K562 (cell line): ENCODE measurements around the gene IRF9. TPM values are rescaled to one million over a fixed set of nuclear protein-coding genes. Genes with fewer than 3 reads are reported as not detected.

ENCODE experiments used
- RBM25 ChIP-seq: fragments of 200-400 bp; formaldehyde crosslinking; IDR thresholded peaks from 2 replicates; pipeline ENCODE4 v1.6.1; 2018; ENCODE audit warnings: low read length, low read depth, moderate library complexity; ENCODE audit not compliant: severe bottlenecking
- RCOR1 ChIP-seq, 2 experiments: IDR thresholded peaks; 2 replicates each; pipeline ENCODE4 v1.6.1; 2012; ENCODE audit warnings: low read depth in 2 of 2, low read length in 2 of 2, borderline replicate concordance in 1 of 2, improper control_type of control experiment in 1 of 2
- TAF1 ChIP-seq: IDR thresholded peaks from 2 replicates; pipeline ENCODE4 v1.6.1; 2011; ENCODE audit warnings: mild to moderate bottlenecking, low read length, moderate library complexity; ENCODE audit not compliant: insufficient read depth, control insufficient read depth, severe bottlenecking; ENCODE audit errors: extremely low read depth
- TBP ChIP-seq: optimal IDR thresholded peaks from 2 replicates; pipeline ENCODE3; 2011; ENCODE audit warnings: low read depth, low read length, improper control_type of control experiment
- VEZF1 ChIP-seq: fragments of 200-800 bp; sonication (Bioruptor generic); IDR thresholded peaks from 2 replicates; pipeline ENCODE4 v1.6.1; 2017; ENCODE audit warnings: missing genetic modification characterization, missing compliant biosample characterization
- ZBTB11 ChIP-seq, 3 experiments: fragments of 200-800 bp in 1 of 3; fragments of 250-450 bp in 1 of 3; fragments of 450-650 bp in 1 of 3; sonication (Bioruptor Pico) in 1 of 3; sonication (Bioruptor generic) in 1 of 3; formaldehyde crosslinking in 1 of 3; IDR thresholded peaks; 2 replicates each; pipeline versions ENCODE4 v1.6.1 to v1.8.0; 2016 to 2022; ENCODE audit warnings: mild to moderate bottlenecking in 2 of 3, missing genetic modification characterization in 2 of 3, missing compliant biosample characterization in 1 of 3, moderate library complexity in 1 of 3
- ZNF217 ChIP-seq: sonication (generic); formaldehyde crosslinking; IDR thresholded peaks from 2 replicates; pipeline ENCODE4 v1.8.0; 2022; ENCODE audit warnings: mild to moderate bottlenecking, missing genetic modification reagents
- ZNF76 ChIP-seq: fragments of 250-450 bp; sonication (Bioruptor Pico); IDR thresholded peaks from 2 replicates; pipeline ENCODE4 v1.4.0; 2020; ENCODE audit warnings: mild to moderate bottlenecking, moderate library complexity, borderline replicate concordance
- polyA plus RNA-seq, 8 experiments: library from polyadenylated mRNA; depleted of rRNA in 4 of 8; stranded (reverse) in 5 of 8; unstranded in 3 of 8; fragments of >200 nt; fragmentation: Nextera tagmentation in 2 of 8; fragmentation: Illumina TruSeq in 1 of 8; extraction: Ambion mirVana in 2 of 8; extraction: Trizol in 1 of 8; gene quantifications; 2 replicates each; pipeline versions ENCODE4 v1.2.1 to v1.2.3, GENCODE V29; 2011 to 2014; ENCODE audit warnings: inconsistent platforms in 1 of 8, missing spikeins in 1 of 8
- total RNA-seq, 7 experiments: library from RNA; depleted of rRNA in 6 of 7; stranded (reverse); fragments of >200 nt in 6 of 7; fragmentation: Illumina TruSeq in 2 of 7; extraction: Trizol in 2 of 7; gene quantifications; 2 replicates each; pipeline versions ENCODE4 v1.2.1 to v1.2.3, GENCODE V29; 2011 to 2021; ENCODE audit warnings: low replicate concordance in 1 of 7
- TF ChIP-seq, protein P1 (sequence below): IDR thresholded peaks from 2 replicates; pipeline ENCODE4 v1.6.1; 2011; ENCODE audit warnings: borderline replicate concordance, low read depth, mild to moderate bottlenecking, moderate library complexity, low read length; ENCODE audit not compliant: insufficient read depth, poor library complexity, severe bottlenecking
- TF ChIP-seq, protein P2 (sequence below): IDR thresholded peaks from 2 replicates; pipeline ENCODE4 v1.6.1; 2014; ENCODE audit warnings: antibody characterized with exemption
- TF ChIP-seq, protein P3 (sequence below): fragments of 450-650 bp; formaldehyde crosslinking; conservative IDR thresholded peaks from 2 replicates; pipeline ENCODE4 v1.4.0; 2022; ENCODE audit warnings: mild to moderate bottlenecking, missing genetic modification characterization
- TF ChIP-seq, protein P4 (sequence below): fragments of 250-450 bp; sonication (Bioruptor Pico); IDR thresholded peaks from 2 replicates; pipeline ENCODE4 v1.8.0; 2021; ENCODE audit warnings: moderate library complexity, mild to moderate bottlenecking, inconsistent platforms

IRF9 gene
- total and polyA plus RNA-seq, 9 of the 15 experiments (the other 6 are each of a cell fraction or from before 2014, with no cell fraction given): 0.79 to 14.8 (median 6.1) TPM

GRCh38 chr14:24141097-24141880 is 19.8 kb upstream of the IRF9 start, which contains the start of gene EMC9 (continued):
- TF ChIP-seq, protein P1, sequence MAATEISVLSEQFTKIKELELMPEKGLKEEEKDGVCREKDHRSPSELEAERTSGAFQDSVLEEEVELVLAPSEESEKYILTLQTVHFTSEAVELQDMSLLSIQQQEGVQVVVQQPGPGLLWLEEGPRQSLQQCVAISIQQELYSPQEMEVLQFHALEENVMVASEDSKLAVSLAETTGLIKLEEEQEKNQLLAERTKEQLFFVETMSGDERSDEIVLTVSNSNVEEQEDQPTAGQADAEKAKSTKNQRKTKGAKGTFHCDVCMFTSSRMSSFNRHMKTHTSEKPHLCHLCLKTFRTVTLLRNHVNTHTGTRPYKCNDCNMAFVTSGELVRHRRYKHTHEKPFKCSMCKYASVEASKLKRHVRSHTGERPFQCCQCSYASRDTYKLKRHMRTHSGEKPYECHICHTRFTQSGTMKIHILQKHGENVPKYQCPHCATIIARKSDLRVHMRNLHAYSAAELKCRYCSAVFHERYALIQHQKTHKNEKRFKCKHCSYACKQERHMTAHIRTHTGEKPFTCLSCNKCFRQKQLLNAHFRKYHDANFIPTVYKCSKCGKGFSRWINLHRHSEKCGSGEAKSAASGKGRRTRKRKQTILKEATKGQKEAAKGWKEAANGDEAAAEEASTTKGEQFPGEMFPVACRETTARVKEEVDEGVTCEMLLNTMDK: peak; percentile 52
- TF ChIP-seq, protein P2, sequence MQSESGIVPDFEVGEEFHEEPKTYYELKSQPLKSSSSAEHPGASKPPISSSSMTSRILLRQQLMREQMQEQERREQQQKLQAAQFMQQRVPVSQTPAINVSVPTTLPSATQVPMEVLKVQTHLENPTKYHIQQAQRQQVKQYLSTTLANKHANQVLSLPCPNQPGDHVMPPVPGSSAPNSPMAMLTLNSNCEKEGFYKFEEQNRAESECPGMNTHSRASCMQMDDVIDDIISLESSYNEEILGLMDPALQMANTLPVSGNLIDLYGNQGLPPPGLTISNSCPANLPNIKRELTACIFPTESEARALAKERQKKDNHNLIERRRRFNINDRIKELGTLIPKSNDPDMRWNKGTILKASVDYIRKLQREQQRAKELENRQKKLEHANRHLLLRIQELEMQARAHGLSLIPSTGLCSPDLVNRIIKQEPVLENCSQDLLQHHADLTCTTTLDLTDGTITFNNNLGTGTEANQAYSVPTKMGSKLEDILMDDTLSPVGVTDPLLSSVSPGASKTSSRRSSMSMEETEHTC: no peak
- TF ChIP-seq RBM25 (peak; percentile 58), ZBTB11 (CRISPR knock-in tag; IDR thresholded peaks at IDR 0.05) (no peak), TBP (peak; percentile 81), TAF1 (peak; percentile 65), RCOR1 (IDR thresholded peaks at IDR 0.05; ENCODE audit: borderline replicate concordance in 1 of 2, low read depth in 2 of 2, low read length in 2 of 2) (peak in 1 of 2 experiments; percentile 73; a peak in 2 of 4 replicates), ZNF217 (CRISPR knock-in tag) (no peak), VEZF1 (peak; percentile 84), ZNF76 (CRISPR knock-in tag) (no peak)
- TF ChIP-seq, protein P3, sequence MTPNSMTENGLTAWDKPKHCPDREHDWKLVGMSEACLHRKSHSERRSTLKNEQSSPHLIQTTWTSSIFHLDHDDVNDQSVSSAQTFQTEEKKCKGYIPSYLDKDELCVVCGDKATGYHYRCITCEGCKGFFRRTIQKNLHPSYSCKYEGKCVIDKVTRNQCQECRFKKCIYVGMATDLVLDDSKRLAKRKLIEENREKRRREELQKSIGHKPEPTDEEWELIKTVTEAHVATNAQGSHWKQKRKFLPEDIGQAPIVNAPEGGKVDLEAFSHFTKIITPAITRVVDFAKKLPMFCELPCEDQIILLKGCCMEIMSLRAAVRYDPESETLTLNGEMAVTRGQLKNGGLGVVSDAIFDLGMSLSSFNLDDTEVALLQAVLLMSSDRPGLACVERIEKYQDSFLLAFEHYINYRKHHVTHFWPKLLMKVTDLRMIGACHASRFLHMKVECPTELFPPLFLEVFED (CRISPR knock-in tag): no peak
- TF ChIP-seq, protein P4, sequence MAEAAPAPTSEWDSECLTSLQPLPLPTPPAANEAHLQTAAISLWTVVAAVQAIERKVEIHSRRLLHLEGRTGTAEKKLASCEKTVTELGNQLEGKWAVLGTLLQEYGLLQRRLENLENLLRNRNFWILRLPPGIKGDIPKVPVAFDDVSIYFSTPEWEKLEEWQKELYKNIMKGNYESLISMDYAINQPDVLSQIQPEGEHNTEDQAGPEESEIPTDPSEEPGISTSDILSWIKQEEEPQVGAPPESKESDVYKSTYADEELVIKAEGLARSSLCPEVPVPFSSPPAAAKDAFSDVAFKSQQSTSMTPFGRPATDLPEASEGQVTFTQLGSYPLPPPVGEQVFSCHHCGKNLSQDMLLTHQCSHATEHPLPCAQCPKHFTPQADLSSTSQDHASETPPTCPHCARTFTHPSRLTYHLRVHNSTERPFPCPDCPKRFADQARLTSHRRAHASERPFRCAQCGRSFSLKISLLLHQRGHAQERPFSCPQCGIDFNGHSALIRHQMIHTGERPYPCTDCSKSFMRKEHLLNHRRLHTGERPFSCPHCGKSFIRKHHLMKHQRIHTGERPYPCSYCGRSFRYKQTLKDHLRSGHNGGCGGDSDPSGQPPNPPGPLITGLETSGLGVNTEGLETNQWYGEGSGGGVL (CRISPR knock-in tag): no peak
